ENCODE measurements around the gene NPAS3.

Gene NPAS3

GRCh38 chr14:33232031-33232430 lies 293.4 kb downstream of the NPAS3 start:
- no peaks in the 10 kb centered on the region for H3K36me3 ChIP-seq (ENCODE audit: control insufficient read depth in 2 of 2, insufficient read depth in 1 of 2, low read length in 2 of 2)
- no peaks in the 10 kb centered on the region for H3K9me3 ChIP-seq (ENCODE audit: control insufficient read depth, insufficient read depth, low read depth, low read length)
- POLR2A ChIA-PET: no interaction called here
- no peak overlapping the region for H3K27ac ChIP-seq (ENCODE audit: extremely low read depth, low read depth, low read length)
- TF ChIP-seq ZNF501 (tag by site-specific recombination; IDR thresholded peaks at IDR 0.05) (no peak), ZNF416 (tag by site-specific recombination; IDR thresholded peaks at IDR 0.05) (no peak), ZSCAN18 (tag by site-specific recombination; IDR thresholded peaks at IDR 0.05) (no peak), ATF2 (tag by site-specific recombination; IDR thresholded peaks at IDR 0.05; ENCODE audit: low read depth) (no peak), FEZF1 (tag by site-specific recombination; IDR thresholded peaks at IDR 0.05) (no peak), ZNF768 (tag by site-specific recombination; IDR thresholded peaks at IDR 0.05) (no peak), ZNF830 (tag by site-specific recombination; IDR thresholded peaks at IDR 0.05; ENCODE audit: low read depth) (no peak), ZNF223 (tag by site-specific recombination; IDR thresholded peaks at IDR 0.05) (no peak), ZNF302 (tag by site-specific recombination; IDR thresholded peaks at IDR 0.05; ENCODE audit: low read depth) (no peak), ZNF433 (tag by site-specific recombination; IDR thresholded peaks at IDR 0.05; ENCODE audit: low read depth) (no peak), ZNF404 (tag by site-specific recombination; IDR thresholded peaks at IDR 0.05) (no peak), ZNF626 (tag by site-specific recombination; IDR thresholded peaks at IDR 0.05) (no peak), ZNF24 (tag by site-specific recombination; IDR thresholded peaks at IDR 0.05) (no peak), ZNF394 (tag by site-specific recombination; IDR thresholded peaks at IDR 0.05; ENCODE audit: borderline replicate concordance) (no peak), ZNF146 (tag by site-specific recombination; IDR thresholded peaks at IDR 0.05) (no peak), ZNF138 (tag by site-specific recombination; IDR thresholded peaks at IDR 0.05; ENCODE audit: borderline replicate concordance) (no peak), ZBTB20 (tag by site-specific recombination; IDR thresholded peaks at IDR 0.05) (no peak)
- TF ChIP-seq, protein P1, sequence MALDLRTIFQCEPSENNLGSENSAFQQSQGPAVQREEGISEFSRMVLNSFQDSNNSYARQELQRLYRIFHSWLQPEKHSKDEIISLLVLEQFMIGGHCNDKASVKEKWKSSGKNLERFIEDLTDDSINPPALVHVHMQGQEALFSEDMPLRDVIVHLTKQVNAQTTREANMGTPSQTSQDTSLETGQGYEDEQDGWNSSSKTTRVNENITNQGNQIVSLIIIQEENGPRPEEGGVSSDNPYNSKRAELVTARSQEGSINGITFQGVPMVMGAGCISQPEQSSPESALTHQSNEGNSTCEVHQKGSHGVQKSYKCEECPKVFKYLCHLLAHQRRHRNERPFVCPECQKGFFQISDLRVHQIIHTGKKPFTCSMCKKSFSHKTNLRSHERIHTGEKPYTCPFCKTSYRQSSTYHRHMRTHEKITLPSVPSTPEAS (tag by site-specific recombination; IDR thresholded peaks at IDR 0.05): no peak
- H3K4me1 ChIP-seq (ENCODE audit: control insufficient read depth, insufficient read depth, low read length): peaks cover 4% of the 10 kb centered on the region; the same call in 1 of the 2 replicates
- CTCF ChIA-PET: interaction anchor here (1.3 kb wide), 1 partner anchor 13 kb away, joined by 3 read pairs; no protein-coding TSS in a partner anchor
- H3K4me3 ChIP-seq (ENCODE audit: low read depth, low read length): no peak overlapping the region

- Histone ChIP-seq H3K36me3 (ENCODE audit: control insufficient read depth in 2 of 2, insufficient read depth in 1 of 2, low read length in 2 of 2) (no peaks in the 10 kb centered on the region), H3K27ac (ENCODE audit: extremely low read depth, low read depth, low read length) (no peak overlapping the region), H3K9me3 (ENCODE audit: control insufficient read depth, insufficient read depth, low read depth, low read length) (no peaks in the 10 kb centered on the region), H3K4me3 (ENCODE audit: low read depth, low read length) (no peak overlapping the region), H3K4me1 (ENCODE audit: control insufficient read depth, insufficient read depth, low read length) (no peaks in the 10 kb centered on the region)
- ChIA-PET CTCF (no interaction called here), POLR2A (no interaction called here)
- TF ChIP-seq ZNF354C (tag by site-specific recombination; IDR thresholded peaks at IDR 0.05; ENCODE audit: borderline replicate concordance, low read depth) (no peak), PRDM1 (tag by site-specific recombination; IDR thresholded peaks at IDR 0.05) (no peak), ZNF530 (tag by site-specific recombination; IDR thresholded peaks at IDR 0.05; ENCODE audit: low read depth) (no peak), ZFP37 (tag by site-specific recombination; IDR thresholded peaks at IDR 0.05) (no peak), ELK4 (IDR thresholded peaks at IDR 0.05; ENCODE audit: borderline replicate concordance, low read depth, low read length) (no peak)
- TF ChIP-seq, protein P2, sequence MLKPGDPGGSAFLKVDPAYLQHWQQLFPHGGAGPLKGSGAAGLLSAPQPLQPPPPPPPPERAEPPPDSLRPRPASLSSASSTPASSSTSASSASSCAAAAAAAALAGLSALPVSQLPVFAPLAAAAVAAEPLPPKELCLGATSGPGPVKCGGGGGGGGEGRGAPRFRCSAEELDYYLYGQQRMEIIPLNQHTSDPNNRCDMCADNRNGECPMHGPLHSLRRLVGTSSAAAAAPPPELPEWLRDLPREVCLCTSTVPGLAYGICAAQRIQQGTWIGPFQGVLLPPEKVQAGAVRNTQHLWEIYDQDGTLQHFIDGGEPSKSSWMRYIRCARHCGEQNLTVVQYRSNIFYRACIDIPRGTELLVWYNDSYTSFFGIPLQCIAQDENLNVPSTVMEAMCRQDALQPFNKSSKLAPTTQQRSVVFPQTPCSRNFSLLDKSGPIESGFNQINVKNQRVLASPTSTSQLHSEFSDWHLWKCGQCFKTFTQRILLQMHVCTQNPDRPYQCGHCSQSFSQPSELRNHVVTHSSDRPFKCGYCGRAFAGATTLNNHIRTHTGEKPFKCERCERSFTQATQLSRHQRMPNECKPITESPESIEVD (tag by site-specific recombination; IDR thresholded peaks at IDR 0.05): no peak
- TF ChIP-seq, protein P3, sequence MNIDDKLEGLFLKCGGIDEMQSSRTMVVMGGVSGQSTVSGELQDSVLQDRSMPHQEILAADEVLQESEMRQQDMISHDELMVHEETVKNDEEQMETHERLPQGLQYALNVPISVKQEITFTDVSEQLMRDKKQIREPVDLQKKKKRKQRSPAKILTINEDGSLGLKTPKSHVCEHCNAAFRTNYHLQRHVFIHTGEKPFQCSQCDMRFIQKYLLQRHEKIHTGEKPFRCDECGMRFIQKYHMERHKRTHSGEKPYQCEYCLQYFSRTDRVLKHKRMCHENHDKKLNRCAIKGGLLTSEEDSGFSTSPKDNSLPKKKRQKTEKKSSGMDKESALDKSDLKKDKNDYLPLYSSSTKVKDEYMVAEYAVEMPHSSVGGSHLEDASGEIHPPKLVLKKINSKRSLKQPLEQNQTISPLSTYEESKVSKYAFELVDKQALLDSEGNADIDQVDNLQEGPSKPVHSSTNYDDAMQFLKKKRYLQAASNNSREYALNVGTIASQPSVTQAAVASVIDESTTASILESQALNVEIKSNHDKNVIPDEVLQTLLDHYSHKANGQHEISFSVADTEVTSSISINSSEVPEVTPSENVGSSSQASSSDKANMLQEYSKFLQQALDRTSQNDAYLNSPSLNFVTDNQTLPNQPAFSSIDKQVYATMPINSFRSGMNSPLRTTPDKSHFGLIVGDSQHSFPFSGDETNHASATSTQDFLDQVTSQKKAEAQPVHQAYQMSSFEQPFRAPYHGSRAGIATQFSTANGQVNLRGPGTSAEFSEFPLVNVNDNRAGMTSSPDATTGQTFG (tag by site-specific recombination; IDR thresholded peaks at IDR 0.05; ENCODE audit: borderline replicate concordance): no peak
- TF ChIP-seq, protein P4, sequence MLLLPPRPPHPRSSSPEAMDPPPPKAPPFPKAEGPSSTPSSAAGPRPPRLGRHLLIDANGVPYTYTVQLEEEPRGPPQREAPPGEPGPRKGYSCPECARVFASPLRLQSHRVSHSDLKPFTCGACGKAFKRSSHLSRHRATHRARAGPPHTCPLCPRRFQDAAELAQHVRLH (tag by site-specific recombination; IDR thresholded peaks at IDR 0.05): no peak
Observed at GRCh38 chr14:33237115-33237740, 298.5 kb downstream of the NPAS3 start.
